Chondrocyte (in vitro differentiated cells): Measurements from ENCODE around the gene SOS1. TPM values are rescaled to one million over a fixed set of nuclear protein-coding genes. Genes with fewer than 3 reads are reported as not detected.

Experiments used
- DNase-seq: peaks from one replicate; pipeline ENCODE4 v3.0.0; 2021; ENCODE audit warnings: mixed read lengths, low spot score
- H3K27ac Mint-ChIP-seq: one replicate; pipeline ENCODE4 v1.8.0; 2021; ENCODE audit warnings: mild to moderate bottlenecking, moderate library complexity, mixed read lengths; ENCODE audit not compliant: unreplicated experiment
- H3K27me3 Mint-ChIP-seq: 2 replicates; pipeline ENCODE4 v1.8.0; 2021; ENCODE audit warnings: low read depth, mixed read lengths
- H3K36me3 Mint-ChIP-seq: 2 replicates; pipeline ENCODE4 v1.8.0; 2021; ENCODE audit warnings: low read depth, mixed read lengths
- H3K4me1 Mint-ChIP-seq: 2 replicates; pipeline ENCODE4 v1.8.0; 2021; ENCODE audit warnings: low read depth, mild to moderate bottlenecking, mixed read lengths
- H3K4me3 Mint-ChIP-seq: one replicate; pipeline ENCODE4 v1.8.0; 2021; ENCODE audit warnings: mild to moderate bottlenecking, moderate library complexity, mixed read lengths; ENCODE audit not compliant: unreplicated experiment
- H3K9me3 Mint-ChIP-seq: 2 replicates; pipeline ENCODE4 v1.8.0; 2021; ENCODE audit warnings: low read depth, mixed read lengths
- total RNA-seq: library from RNA; stranded (reverse); gene quantifications from 3 replicates; pipeline ENCODE4 v1.2.1, GENCODE V29; 2021
- TF ChIP-seq, protein P1 (sequence below): fragments of 200-600 bp; sonication (generic); IDR thresholded peaks from 2 replicates; pipeline ENCODE4 v1.5.0; 2021; ENCODE audit warnings: antibody characterized with exemption, mild to moderate bottlenecking, moderate library complexity

The SOS1 gene
- total RNA-seq, 1 donor from 2014 or later: 37.2 TPM

DNA sequence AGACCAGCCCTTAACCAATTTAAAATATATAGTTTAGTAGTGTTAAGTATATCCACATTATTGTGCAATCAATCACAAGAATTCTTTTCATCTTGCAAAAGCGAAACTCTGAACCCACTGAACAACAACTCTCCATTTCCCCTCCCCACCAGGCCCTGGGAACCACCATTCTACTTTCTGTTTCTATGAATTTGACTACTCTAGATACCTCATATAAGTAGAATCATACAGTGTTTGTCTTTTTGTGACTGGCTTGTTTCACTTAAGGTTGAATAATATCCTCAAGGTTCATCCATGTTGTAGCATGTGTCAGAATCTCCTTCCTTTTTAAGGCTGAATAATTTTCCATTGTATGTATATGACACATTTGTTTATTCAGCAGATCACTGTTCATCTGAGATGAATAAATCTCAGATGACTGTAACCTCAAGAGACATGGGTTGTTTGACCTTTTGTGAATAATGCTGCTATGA lies 8.1 kb upstream of the SOS1 start:
- Mint-ChIP-seq H3K36me3 (no peaks in the 10 kb centered on the region), H3K4me1 (peaks cover 21% of the 10 kb centered on the region), H3K27me3 (no peaks in the 10 kb centered on the region), H3K9me3 (no peaks in the 10 kb centered on the region), H3K4me3 (no peak overlapping the region), H3K27ac (no peak overlapping the region)
- TF ChIP-seq, protein P1, sequence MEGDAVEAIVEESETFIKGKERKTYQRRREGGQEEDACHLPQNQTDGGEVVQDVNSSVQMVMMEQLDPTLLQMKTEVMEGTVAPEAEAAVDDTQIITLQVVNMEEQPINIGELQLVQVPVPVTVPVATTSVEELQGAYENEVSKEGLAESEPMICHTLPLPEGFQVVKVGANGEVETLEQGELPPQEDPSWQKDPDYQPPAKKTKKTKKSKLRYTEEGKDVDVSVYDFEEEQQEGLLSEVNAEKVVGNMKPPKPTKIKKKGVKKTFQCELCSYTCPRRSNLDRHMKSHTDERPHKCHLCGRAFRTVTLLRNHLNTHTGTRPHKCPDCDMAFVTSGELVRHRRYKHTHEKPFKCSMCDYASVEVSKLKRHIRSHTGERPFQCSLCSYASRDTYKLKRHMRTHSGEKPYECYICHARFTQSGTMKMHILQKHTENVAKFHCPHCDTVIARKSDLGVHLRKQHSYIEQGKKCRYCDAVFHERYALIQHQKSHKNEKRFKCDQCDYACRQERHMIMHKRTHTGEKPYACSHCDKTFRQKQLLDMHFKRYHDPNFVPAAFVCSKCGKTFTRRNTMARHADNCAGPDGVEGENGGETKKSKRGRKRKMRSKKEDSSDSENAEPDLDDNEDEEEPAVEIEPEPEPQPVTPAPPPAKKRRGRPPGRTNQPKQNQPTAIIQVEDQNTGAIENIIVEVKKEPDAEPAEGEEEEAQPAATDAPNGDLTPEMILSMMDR: no peak
- DNase-seq: no peak

DNA sequence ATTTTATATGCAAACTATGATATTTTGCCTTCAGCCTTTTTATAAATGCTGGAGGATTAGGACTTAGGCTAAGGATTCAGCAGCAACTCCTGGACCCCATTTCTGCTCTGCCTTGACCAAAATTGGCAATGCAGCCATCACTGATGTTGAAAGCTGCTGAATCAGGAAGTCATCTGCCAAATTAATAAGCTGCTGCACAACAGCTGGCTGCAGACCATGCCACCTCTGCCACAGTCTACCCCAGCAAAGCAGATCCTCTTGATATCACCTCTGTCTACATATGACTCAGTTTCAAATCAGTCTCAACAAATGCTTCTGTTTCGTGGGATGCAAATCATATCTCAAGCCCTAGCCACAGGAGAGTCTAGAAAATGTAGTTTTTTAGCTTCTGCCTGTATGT lies 7.1 kb upstream of the SOS1 start:
- H3K27ac Mint-ChIP-seq: no peak overlapping the region
- H3K27me3 Mint-ChIP-seq: no peaks in the 10 kb centered on the region

DNA sequence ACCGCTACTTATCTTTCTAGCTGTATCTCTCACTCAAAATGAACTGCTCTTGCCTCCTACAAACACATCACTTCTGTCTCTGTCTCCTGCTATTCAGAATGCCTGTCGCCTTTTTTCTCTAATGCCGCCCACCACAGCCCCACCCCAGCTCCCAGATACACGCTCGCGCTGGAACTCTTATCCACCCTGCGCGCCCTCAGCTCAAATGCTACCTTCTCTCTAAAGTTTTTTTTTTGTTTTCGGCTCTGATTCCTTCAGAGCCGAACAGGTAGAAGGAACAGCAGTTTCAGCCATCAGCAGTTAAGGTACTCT lies 3.9 kb upstream of the SOS1 start:
- no peaks in the 10 kb centered on the region for H3K36me3 Mint-ChIP-seq
- H3K27me3 Mint-ChIP-seq: no peaks in the 10 kb centered on the region
- H3K27ac Mint-ChIP-seq: peak overlapping the region; percentile 89
- TF ChIP-seq, protein P1: peak; percentile 59
- peak overlapping the region; percentile 83 for H3K4me3 Mint-ChIP-seq
- peaks cover 41% of the 10 kb centered on the region for H3K4me1 Mint-ChIP-seq
- H3K9me3 Mint-ChIP-seq: no peaks in the 10 kb centered on the region
- no peak for DNase-seq

More for the DNA sequence above, 7.1 kb upstream of the SOS1 start:
- no peaks in the 10 kb centered on the region for H3K9me3 Mint-ChIP-seq
- TF ChIP-seq, protein P1: no peak
- peaks cover 31% of the 10 kb centered on the region for H3K4me1 Mint-ChIP-seq
- no peak overlapping the region for H3K4me3 Mint-ChIP-seq
- no peaks in the 10 kb centered on the region for H3K36me3 Mint-ChIP-seq
- no peak for DNase-seq

DNA sequence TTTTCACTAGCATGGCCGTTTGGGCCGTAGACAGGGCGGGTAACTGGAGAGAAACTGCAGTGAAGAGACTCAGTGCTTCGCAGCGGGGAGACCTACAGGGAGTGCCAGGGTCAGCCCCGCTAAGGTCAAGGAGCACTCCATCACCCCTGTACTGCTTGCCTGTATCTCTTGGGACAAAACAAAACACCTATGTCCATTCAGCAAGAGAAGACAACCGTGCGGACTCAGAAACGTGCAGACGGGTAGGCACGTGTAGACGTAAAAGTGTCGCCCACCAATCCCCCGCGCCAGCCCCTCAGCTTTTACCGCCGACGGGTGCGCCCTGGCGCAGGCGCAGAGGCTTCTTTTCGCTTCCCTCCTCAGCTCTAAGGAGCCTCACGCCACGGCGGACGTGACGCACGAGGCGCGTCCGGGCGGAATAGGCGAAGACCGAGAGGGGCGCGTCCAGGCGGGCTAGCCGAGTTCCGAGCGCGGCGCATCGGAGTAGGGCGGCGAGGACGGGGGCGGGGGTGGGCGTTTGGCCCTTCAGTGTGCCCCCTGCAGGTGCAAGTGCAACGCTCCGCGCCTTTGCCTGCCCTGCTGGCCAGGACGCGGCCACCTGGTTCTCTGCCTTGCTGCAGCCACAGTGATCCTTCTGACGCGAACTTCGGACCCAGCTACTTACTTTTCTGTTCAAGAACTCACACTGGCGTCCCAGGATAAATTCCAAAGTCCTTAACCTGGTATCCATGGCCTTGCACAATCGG lies 3.3 kb upstream of the SOS1 start:
- H3K27me3 Mint-ChIP-seq: no peaks in the 10 kb centered on the region
- no peaks in the 10 kb centered on the region for H3K9me3 Mint-ChIP-seq
- H3K4me1 Mint-ChIP-seq: peaks cover 45% of the 10 kb centered on the region
- peak overlapping the region; percentile 83 for H3K4me3 Mint-ChIP-seq
- no peaks in the 10 kb centered on the region for H3K36me3 Mint-ChIP-seq
- peak overlapping the region; percentile 89 for H3K27ac Mint-ChIP-seq
- peak; percentile 99 for DNase-seq
- TF ChIP-seq, protein P1: peak; percentile 75

DNA sequence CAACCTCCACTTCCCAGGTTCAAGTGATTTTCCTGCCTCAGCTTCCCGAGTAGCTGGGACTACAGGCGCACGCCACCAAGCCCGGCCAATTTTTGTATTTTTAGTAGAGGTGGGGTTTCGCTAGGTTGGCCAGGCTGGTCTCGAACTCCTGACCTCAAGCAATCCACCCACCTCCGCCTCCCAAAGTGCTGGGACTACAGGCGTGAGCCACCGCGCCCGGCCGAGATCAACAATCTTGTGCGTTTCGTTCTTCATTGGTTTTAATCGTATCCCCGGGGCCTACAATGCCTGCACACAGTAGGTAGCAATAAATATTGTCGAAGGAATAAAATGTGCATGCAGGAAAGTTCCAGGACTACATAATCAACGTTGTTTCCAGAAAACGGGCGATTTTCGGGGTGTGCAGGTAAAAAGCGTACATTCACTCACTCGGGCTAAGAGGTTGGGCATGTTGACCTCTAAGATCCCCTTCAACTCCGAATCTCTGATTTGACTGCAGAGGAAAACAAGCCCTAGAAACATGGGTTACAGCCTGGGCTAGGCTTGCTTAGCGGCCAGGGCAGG lies 2.7 kb upstream of the SOS1 start:
- H3K4me3 Mint-ChIP-seq: peak overlapping the region; percentile 83
- H3K27me3 Mint-ChIP-seq: no peaks in the 10 kb centered on the region
- no peaks in the 10 kb centered on the region for H3K36me3 Mint-ChIP-seq
- DNase-seq: no peak
- H3K9me3 Mint-ChIP-seq: no peaks in the 10 kb centered on the region
- H3K4me1 Mint-ChIP-seq: peaks cover 52% of the 10 kb centered on the region
- peak overlapping the region; percentile 89 for H3K27ac Mint-ChIP-seq
- TF ChIP-seq, protein P1: no peak
